Left renal cortex interstitium (tissue), 4 donors: ENCODE measurements around the gene OTX2. TPM values are rescaled to one million over a fixed set of nuclear protein-coding genes. Genes with fewer than 3 reads are reported as not detected.
A peak's percentile ranks its signal among the peaks of the same experiment; 100 is the strongest.

Source experiments
- DNase-seq, 4 donors: peaks; one replicate each; pipeline ENCODE4 v3.0.0-alpha.2; 2013; ENCODE audit warnings: low read depth in 4 of 4, low spot score in 2 of 4, missing footprints in 1 of 4
- polyA plus RNA-seq, 4 donors: library from polyadenylated mRNA; unstranded; fragments of 120-200 nt; gene quantifications; one replicate each; pipeline ENCODE4 v1.2.1, GENCODE V29; 2013; ENCODE audit not compliant: insufficient read length in 4 of 4

The OTX2 gene
- not detected for polyA plus RNA-seq

DNA sequence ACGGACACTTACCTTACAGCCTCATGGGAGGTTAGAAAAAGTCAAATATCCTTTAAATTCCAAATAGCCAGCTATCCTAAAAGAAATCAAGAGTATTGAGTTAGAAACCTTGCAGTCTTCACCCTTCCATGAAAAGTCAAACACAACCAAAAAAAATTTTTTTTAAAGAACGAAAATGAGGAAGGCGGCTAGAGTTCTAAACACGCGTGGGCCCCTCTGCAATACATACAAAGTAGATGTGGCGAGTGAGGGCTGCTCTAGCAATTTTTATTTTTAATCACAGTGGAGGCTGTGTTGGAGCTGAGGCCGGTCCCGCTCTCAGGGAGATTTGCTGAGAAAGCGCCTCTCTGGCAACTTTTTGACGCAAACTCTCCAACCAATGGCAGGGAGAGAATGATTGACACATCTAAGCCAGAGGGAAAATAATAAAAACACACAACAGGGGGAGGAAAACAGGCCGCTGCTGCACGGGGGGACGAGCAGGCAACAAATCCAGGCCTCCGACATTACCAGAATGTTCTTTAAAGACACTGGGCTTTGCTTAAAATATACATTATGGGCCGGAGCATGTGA is at the start of gene OTX2:
TSS of gene OTX2 (minus strand) at position 333 of the 573 bp plus-strand sequence. CDS start 5,023 bp downstream, outside the sequence.
- no peak for DNase-seq

DNA sequence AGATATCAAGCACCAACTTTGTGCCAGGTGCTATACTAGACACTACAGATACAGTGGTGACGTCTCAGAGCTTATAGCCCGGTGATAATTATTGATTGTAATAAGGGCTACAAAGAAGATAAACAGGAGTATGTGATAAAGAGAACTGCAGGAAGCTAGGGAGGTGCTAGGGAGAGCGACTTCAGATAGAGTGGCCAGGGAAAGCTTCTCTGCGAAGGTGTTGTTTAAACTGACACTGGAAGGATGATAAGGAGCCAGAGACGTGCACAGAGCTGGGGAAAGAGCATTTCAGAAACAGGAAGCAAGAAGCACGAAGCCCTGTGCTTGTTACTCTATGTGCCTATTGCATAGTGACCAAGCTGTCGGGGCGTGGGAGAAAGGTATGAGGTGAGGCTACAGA is 48.1 kb upstream of the OTX2 start:
- DNase-seq = no peak

DNA sequence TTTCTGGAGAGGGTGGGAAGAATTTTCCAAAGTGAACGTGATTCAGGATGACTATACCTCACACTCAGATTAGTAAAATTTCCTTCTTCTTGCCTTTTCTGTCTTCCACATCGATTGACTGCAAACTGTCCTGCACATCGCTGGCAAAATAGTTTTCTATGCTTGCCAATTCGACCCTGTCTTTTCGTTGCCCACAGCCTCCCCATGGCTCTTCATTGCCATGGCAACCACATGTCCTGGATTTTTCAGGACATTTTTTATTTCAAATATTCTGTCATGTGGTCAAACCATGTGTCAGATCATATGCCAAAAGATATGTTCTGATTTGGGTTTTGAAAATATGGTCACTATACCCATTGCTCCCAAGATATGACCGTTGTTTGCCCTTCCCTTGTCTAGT is 46.9 kb upstream of the OTX2 start:
- no peak for DNase-seq

DNA sequence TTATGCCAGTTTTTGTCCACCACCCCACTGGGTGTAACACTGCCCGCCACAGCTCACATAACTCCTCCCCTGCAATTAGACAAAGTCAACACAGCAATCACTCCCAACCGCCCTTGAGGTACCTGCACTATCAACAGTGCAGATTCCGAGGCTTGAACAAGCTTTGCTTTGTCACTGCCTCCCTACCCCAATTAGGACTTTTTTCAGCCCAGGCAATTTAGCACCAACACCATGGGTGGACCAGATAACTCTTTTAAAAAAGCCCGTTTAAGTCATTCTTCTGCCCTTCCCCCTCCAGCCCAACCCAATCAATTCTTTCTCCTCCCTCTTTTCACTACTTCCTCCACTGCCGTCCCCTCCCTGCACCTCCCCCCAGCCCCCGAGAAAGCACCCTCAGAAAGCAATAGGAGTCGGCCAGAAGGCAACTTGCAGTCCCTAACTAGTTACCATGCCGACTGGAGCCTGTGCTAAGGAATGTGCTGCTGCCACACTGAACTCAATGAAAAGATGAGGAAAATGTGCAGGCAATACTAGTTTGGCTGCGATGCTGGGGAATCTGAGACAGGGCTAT is 45.7 kb upstream of the OTX2 start:
- no peak for DNase-seq

DNA sequence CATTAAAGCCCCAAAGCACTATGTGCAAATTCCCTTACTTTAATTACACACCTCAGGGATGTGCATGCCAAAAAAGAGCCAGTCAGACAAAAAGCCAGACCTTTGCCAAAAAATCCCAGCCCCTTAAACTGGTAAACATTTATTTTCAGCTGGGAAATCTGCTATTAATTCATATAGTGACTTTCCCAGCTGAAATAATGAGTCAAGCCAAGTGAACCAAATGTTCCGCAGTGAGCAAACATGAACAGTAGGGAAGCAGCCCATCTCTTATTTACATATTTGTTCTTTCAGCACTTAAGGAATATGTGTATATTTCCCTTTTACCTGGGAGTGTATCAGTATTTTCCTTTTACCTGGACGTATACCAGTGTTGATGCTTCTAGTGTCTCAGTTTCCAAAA is 44.0 kb upstream of the OTX2 start:
- no peak for DNase-seq

DNA sequence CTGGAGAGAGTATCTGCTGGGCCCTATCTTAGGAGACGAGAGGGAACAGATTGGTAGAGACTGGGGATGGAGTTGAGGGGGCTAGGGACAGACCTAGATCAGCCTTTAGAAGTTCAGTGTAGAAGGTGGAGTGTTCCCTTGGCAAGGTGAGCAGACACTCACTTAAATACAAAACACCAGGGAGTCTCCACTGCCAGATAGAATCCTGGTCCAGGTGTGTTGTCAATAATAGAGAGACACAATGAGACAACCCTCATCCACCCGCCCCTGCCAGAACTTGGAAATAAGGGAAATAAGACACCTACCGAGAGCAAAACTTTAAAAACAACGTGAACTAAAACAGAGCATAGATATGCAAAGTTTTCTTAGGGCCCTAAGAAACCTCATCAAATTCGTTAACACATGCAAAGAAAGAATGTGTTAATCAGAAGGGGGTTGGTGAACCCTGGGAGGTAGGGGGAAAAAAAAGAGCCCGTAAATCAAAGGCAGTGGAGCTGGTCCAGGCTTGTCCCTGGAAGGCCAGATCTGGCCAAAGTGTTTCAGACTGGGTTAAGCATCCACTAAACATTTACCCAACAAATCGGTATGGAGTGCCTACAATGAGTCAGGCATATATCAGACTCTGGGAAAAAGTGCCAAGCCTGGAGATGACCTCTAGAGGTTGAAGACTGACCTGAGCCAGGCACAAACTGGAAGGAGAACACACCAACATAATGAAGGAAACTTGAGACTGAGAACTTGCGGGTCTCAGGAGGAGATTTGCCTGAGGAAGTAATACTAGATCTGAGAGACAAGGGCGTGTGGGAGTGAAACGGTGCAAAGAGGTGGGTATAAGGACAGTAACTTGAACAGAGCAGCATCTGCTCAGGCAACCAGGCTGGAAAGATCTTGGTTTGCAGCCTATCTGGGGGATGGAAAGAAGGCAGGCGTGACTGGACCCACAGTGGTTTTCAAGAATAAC is 37.0 kb upstream of the OTX2 start:
- peak in 3 of 4 donors; percentile 12 to 26 (median 19) for DNase-seq

DNA sequence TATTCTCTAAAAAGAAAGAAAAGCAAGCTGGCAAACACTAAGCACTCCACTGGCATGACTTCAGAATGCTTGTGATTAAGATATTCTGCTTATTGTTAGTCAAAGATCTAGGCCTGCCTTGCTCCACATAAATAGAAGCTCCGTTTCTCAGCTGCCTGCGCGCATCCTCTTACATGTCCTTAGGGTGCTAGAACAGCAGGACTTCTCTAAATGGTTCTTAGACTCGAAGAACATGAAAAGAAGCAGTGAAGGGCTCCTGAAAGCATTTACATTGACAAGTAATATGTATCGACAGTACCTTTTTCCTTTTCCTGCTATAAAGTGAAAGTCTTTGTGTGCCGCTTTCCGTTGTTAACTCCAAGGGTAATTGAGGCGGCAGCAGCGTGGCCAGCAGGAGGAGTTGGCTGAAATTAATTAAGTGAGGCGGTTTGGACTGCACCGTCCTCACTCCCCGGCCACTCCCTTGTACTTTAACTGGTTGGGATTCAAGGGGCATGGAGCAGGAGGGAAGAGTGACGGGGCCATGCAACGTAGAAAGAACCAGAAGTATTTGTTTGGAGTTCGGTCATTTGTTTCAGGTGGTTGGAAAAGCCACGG is 34.2 kb upstream of the OTX2 start:
- DNase-seq = peak in 1 of 4 donors; percentile 7

DNA sequence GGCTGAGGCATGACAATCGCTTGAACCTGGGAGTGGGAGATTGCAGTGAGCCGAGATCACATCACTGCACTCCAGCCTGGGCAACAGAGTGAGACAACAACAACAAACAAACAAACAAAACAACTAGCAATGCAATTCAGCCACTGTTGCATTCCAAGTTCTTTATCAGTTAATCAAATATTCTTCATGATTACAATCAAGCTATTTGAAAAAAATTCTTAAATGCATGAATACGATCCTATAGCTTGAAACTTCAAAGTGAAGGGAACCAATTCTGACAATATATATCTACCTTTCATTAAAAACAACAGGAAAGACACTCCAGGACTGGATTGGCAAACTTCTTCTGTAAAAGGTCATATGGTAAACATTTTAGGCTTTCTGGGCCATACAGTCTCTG is 31.3 kb upstream of the OTX2 start:
- DNase-seq = no peak

DNA sequence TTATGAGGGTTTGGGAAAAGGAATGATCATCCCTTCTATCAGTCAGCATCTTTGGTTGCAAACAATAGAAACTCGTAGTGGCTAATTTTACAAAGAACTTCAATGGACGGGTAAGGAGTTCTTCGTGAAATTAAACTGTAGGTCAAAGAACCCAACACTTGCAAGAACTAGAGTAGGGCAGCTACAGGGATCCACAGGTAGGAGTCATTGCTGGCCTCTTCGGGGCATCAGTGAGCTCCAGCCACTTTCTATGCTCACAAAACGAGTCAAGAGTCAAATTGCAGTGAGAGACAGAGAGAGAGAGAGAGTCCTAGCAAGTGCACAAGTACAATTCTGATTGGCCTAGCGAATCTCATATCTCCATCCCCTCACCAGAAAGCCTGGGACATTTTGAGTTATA is 29.9 kb upstream of the OTX2 start:
- no peak for DNase-seq

DNA sequence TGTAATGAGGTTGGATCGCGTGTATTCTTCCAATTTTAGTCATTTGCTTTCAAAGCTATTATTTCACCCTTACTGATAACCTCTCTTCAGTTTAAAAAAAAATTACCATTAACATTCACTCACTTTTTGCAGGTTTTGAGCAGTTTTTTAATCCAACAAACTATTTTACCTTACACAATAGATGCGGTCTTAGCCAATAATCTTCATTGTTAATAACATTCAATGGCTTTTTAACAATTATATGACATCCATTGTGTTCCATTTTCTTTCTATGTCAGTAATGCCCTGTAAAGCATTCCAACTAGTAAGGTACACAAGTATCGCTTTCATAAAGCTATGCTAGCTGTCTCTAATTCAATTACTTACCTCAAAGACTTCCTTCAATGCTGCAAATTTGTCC is 18.9 kb upstream of the OTX2 start:
- DNase-seq = no peak

DNA sequence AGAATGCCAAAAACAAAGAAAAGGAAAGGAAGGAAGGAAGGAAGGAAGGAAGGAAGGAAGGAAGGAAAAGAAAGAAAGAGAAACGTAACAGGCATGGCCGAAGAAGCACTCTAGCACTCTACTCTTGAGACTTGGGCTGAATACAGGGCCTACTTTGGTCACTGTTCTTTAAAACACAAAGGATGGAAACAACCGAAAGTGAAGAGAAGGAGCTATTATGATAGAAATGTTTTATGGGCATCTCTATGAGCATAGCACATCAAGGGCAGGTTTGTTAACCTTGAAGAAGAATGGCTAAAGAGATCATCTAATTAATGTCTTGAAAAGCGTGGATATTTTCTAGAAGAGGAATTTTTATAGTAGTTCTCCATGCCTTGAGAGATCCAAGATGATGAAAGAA is 15.9 kb upstream of the OTX2 start:
- no peak for DNase-seq

DNA sequence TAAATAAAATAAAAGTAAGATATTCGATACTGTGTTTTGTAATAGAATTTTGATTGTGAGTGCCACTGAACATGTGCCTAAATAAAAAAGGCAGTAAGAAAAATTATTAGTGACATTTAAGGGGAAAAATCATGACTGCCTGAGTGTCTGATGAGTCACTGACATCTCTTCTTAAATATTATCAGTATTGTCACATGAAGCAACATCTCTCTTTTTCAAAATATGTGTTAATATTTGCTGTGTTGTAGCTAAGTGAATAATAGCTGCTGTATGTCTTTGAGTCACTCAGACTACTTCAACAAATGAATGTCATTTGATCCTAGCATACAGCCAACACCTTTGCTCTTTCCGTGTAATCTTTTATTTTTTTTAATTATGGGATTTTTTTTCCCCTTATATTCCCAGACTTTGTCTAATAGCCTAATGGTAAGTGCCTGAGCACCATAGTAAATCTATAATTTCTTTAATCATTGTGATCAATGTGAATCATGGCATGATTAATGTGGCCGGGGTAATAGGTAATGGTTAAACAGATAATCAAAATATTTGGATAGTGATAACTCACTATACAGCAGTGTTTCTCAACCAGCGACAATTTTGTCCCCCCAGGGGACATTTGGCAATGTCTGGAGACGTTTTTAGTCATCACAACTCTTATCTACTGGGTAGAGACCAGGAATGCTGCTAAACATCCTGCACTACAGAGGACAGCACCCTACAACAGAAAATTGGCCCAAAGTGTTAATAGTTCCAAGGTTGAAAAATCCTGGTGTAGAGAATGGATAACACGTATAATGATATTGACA is 11.7 kb upstream of the OTX2 start:
- DNase-seq = no peak

DNA sequence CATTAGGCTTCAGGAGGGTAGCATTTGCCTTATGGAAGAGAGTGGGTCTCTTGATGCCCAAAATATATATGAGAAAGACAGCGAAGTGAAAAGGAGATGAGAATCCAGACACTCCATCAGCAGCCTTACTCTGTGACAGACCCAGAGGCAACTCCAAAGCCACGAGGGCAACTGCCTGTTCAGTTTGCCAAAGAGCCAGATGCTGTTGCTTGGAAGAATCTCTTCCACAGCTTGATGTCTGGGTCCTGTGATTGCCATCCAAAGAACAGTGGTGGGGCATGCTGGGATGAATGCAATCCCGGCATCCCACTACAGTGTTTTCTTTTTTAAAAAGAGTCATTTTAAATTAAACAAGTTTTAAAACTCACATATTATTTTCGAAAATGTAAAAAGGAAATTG is 10.9 kb upstream of the OTX2 start:
- DNase-seq = no peak

DNA sequence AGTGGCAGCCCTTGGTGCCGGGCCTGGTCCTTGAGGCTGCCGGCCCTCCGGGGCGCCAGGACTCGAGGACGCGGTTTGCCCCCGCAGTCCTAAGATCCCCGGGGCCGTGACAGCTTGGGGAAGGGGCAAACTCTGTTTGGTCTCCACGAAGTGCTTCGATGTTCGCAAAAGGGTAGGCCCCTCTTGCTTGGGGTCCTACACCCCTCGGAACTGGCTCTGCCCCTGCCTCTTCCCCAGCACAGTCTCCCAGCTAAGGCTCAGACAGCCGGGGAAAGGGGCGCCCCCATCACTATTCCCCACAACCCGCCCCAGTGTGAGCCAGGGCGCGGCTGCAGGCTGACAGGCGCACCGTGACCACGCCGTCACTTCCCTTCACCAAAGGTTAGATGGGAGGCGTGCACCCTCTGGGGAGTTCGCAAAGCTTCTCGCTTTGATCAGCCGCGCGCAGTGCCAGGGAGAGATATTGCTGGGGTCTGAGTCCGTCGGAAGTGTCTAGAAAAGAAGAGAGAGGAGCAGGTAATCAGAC is 7.2 kb upstream of the OTX2 start:
- no peak for DNase-seq

DNA sequence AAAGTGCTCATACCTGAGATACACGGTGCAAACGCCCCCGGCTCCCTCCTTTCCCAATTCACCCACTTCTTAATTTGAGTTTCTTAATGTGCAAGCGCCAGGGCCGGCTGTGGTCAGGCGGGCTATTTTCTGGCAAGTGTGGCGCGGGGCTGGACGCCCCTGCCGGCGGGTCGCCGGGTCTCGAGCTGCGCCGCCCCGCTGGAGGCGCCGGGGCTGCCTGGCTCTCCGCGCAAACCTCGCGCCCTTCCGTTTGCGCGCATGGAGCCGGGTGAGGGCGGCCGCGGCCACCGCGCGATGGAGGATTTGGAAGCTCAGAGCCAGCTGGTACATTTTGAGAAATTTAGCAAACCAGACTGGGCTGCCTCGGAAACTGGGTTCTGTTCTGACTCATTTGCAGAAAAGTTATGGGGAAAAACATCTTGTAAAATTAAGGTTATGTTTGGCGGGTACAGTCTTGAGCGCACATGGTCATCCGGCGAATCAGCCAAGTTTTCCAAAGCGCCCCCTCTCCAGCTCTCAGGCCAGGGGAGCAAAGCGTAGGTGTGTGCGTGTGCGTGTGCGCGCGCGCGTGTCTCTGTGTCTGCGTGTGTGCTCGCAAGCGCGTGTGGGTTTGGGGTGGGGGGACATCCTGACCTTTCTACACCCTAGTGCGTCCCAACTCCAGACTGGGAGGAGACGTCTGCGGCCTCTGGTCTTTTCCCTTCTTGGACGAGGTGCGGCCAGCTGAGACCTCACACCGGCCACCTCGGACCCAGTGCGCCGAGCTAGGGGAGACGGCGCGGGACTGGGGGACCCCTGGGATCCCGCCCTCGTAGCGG is 6.5 kb upstream of the OTX2 start:
- no peak for DNase-seq

DNA sequence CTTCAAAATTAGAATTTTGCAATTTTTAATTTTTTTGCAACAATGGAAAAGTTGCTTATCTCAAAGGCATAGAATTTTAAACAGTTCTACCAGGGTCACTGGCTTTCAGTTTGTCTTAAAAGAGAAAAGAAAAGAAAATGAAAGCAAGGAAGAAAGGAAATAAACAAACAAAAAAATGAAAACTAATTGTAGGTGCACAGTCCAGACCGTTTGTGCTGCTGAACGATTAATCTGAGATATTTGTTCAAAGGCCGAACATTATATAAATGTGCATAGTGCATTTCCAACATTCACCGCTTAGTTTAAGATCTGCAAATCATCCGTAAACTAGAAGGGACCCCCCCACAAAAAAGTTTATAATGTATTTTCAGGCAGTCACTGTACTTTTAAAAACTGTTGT is 5.5 kb upstream of the OTX2 start:
- DNase-seq = no peak

DNA sequence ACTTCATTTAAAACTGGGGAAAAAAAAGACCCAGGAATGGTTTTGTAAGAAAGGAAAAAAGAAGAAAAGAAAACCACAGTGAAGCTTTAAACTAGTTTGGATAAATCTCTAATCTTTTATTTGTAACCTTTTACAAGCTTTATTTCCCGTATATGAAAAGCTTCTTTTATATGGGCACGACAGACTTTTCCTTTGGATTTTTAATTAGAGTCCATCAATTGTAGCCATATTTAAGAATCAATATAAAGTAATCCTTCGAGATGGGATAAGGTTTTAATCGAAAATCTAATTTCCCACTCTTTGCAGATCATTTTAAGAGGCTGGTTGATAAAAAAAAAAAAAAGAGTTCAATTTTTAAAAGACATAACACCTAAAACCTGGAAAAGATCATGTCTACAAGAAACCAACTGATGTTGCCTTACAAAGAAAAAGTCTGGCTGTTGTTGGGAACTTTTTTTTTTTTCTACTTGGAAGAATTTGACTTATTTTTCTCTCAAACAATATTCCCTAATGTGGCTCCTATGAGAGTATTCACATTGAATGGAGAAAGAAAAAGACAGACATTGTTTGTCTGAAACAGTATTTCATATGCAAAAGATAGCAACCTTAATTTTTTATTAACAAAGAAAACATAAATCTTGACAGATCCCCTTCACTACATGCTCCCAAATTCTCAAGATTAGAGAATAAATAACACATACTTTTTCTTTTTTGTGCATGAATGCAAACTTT is 4.9 kb upstream of the OTX2 start:
- DNase-seq = no peak

DNA sequence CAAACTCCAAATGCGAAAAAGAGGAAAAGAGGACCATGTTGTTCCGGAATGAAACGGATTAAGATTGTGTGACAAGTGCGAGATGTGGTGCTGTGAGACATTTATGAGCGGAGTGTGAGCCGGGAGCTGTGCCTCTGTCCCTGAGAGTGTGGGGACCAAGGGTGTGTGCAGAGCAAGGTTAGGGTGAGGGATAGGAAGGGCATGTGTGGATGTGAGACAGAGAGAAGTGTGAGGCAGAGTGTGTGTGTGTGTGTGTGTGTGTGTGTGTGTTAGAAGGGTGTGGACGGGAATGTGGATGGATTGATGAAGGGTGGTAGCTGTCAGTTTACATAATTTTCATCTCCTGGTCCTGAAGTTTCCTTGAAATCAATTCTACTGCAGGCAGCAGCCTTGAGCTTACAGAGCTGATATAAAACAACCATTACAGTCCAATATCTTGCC is 4.3 kb upstream of the OTX2 start:
- DNase-seq = no peak

DNA sequence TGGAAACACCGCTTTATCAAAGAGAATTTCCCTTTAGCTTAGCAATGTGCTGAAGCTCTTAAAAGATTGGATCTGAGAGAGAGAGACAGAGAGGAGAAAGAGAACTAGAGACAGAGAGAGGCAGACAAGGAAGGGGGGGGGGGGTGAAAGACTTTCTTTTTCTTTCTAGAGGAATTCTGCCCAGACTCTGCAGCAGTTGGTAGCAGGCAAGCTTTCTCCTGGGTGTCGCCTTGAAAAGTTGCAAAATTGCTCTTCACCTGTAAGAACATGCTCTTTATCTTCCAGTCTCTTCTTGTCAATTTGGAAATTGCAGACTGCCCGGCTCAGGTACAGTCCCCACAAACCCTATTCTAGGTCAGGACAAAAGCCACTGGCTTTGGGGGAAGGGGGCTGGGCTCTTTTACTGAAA is 2.9 kb upstream of the OTX2 start:
- DNase-seq = no peak
